ENCODE results near the gene ALK.

ALK gene

DNA sequence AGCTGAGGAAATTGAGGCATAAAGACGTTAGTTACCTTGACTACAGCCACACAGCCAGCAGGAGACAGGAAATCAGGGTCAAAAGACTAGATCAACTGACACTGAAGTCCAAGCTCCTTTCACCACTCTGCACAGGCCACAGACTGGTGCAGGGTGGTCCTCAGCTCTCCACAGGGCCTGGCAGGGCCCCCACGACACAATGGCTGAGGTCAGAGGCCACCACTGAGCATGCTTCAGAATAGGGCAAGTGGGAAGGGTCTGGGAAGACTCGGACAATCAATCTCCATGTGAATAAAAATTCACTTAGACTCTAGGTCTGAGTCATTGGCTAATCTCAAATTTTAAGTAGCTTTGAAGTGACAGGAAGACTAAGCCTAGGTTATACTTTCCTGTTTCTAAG is 201.7 kb downstream of the ALK start:
- no peak overlapping the region for H3K4me3 ChIP-seq (ENCODE audit: low read depth, low read length)
- TF ChIP-seq, protein P1, sequence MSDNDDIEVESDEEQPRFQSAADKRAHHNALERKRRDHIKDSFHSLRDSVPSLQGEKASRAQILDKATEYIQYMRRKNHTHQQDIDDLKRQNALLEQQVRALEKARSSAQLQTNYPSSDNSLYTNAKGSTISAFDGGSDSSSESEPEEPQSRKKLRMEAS (IDR thresholded peaks at IDR 0.05; ENCODE audit: low read depth, low read length): no peak
- TF ChIP-seq, protein P2, sequence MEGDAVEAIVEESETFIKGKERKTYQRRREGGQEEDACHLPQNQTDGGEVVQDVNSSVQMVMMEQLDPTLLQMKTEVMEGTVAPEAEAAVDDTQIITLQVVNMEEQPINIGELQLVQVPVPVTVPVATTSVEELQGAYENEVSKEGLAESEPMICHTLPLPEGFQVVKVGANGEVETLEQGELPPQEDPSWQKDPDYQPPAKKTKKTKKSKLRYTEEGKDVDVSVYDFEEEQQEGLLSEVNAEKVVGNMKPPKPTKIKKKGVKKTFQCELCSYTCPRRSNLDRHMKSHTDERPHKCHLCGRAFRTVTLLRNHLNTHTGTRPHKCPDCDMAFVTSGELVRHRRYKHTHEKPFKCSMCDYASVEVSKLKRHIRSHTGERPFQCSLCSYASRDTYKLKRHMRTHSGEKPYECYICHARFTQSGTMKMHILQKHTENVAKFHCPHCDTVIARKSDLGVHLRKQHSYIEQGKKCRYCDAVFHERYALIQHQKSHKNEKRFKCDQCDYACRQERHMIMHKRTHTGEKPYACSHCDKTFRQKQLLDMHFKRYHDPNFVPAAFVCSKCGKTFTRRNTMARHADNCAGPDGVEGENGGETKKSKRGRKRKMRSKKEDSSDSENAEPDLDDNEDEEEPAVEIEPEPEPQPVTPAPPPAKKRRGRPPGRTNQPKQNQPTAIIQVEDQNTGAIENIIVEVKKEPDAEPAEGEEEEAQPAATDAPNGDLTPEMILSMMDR (IDR thresholded peaks at IDR 0.05; ENCODE audit: low read depth, low read length): no peak
- no peak for TF ChIP-seq POLR2A (IDR thresholded peaks at IDR 0.05; ENCODE audit: extremely low read depth, insufficient read length)
- TF ChIP-seq MYC (IDR thresholded peaks at IDR 0.05; ENCODE audit: low read depth, low read length): no peak
- no peak for DNase-seq (ENCODE audit: low read depth)

DNA sequence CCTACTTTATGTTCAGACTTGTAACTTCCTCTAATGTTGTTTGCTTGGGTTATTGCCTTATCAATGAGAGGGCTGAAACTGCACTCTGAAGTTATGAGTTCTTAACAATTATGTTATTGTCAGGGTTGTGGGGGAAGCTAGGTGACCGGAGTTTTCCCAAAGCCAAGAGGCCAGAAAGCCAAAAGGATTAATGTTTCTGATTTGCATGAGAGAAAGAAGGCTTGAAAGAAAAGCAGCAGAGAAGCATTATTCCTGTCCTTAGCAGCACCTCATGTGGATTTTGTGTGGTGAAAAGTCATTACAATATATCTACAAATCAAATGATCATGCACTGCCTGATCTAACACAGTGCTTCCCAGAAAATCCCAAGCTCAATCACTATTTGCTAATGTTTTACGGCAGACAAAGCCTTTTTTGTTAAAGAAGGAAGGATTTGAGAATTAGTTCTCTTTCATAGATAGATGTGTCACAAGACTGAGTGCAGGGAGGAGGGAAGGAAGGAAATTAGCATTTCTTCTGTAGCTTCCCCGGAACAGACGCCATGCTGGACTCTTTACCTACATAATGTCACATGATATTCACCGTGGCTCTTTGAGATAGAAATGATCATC is 203.2 kb downstream of the ALK start:
- DNase-seq (ENCODE audit: low read depth): no peak
- no peak overlapping the region for H3K4me3 ChIP-seq (ENCODE audit: low read depth, low read length)
- TF ChIP-seq, protein P1 (IDR thresholded peaks at IDR 0.05; ENCODE audit: low read depth, low read length): no peak
- TF ChIP-seq MYC (IDR thresholded peaks at IDR 0.05; ENCODE audit: low read depth, low read length): no peak

DNA sequence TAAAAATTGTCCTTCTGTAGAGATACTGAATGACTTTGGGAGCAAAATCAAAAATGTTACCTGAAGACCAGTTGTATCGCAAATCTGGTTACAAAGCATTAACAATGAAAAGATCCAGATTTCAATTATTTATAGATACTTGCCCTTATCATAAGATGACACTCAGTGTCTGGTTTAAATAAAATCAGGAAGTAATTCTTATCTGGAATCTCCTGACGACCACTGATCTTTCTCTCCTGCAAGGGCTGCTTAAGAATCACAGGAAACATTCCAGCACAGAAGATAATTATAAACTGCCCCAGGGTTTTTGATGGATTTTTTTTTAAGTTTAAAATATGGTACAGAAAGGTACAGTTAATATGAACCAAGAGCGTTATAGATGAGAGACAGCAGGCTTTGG is 205.7 kb downstream of the ALK start:
- TF ChIP-seq POLR2A (IDR thresholded peaks at IDR 0.05; ENCODE audit: extremely low read depth, insufficient read length) (no peak), MYC (IDR thresholded peaks at IDR 0.05; ENCODE audit: low read depth, low read length) (no peak)
- TF ChIP-seq, protein P2 (IDR thresholded peaks at IDR 0.05; ENCODE audit: low read depth, low read length): no peak
- TF ChIP-seq, protein P1 (IDR thresholded peaks at IDR 0.05; ENCODE audit: low read depth, low read length): no peak
- DNase-seq (ENCODE audit: low read depth): no peak
- H3K4me3 ChIP-seq (ENCODE audit: low read depth, low read length): no peak overlapping the region

DNA sequence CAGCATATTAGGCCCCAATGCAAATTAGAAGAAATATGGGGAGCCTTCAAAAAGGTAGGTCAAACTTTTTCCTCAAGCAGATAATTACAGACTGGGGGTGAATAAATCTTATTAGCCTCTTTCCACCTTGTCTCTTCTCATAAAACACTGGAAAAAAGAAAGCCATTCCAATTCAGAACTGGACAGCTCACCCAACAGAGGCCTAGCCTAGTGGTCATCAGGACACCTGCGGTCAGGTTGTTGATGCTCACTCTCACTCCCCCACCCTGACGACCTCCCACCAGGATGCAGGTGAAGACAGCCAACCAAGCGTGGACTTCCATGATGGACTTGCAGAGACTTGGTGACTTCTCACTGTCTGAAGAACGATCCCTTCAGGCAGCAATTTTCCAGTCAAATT is 207.1 kb downstream of the ALK start:
- H3K4me3 ChIP-seq (ENCODE audit: low read depth, low read length): no peak overlapping the region
- TF ChIP-seq POLR2A (IDR thresholded peaks at IDR 0.05; ENCODE audit: extremely low read depth, insufficient read length) (no peak), MYC (IDR thresholded peaks at IDR 0.05; ENCODE audit: low read depth, low read length) (no peak)
- TF ChIP-seq, protein P2 (IDR thresholded peaks at IDR 0.05; ENCODE audit: low read depth, low read length): no peak
- TF ChIP-seq, protein P1 (IDR thresholded peaks at IDR 0.05; ENCODE audit: low read depth, low read length): no peak
- no peak for DNase-seq (ENCODE audit: low read depth)

DNA sequence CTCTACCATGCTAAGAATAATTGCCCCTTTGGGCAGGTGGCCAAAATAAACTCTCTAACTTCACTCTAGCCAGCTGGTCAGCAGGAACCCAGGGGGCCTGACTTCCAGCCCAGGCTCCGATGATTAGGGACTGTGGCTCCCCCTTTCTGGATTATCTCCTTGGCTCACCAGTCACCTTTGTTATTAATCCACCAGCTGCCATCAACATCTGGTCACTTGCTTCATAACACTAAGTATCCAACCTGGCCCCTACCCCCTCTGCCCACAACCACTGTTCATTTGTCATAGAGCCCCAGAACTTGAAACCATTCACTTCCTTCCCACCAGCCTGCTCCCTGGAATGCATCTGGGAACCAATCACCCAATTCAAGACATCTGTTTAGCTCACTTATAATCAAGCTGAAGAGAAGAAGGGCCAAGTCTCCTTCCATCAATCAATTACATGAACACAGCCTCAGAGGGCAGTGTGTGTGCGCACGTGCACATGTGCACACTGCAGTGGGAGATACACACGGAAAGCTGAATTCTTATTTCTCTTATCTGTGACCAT is 215.1 kb downstream of the ALK start:
- TF ChIP-seq MYC (IDR thresholded peaks at IDR 0.05; ENCODE audit: low read depth, low read length) (no peak), POLR2A (IDR thresholded peaks at IDR 0.05; ENCODE audit: extremely low read depth, insufficient read length) (no peak)
- TF ChIP-seq, protein P1 (IDR thresholded peaks at IDR 0.05; ENCODE audit: low read depth, low read length): no peak
- TF ChIP-seq, protein P2 (IDR thresholded peaks at IDR 0.05; ENCODE audit: low read depth, low read length): no peak
- DNase-seq (ENCODE audit: low read depth): no peak

DNA sequence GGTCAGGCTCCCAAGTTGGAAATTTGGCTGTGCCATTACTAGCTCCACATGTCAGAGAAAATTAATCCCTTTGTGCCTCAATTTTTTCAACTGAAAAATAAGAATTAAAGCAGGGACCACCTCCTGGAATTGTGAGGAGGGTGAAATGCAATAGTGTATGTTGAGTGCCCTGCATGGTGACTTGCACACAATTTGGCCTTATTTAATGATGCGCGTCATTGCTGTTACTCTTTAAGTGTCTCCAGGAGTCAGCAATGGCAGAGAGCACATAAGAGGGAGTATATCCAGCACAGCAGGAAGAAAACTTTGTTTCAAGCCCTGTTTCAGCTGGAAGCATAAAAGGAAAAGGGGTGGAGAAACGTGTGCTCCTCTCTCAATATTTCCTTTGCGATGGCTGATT is 215.8 kb downstream of the ALK start:
- no peak for DNase-seq (ENCODE audit: low read depth)
- no peak overlapping the region for H3K4me3 ChIP-seq (ENCODE audit: low read depth, low read length)
- TF ChIP-seq POLR2A (IDR thresholded peaks at IDR 0.05; ENCODE audit: extremely low read depth, insufficient read length): no peak
- TF ChIP-seq MYC (IDR thresholded peaks at IDR 0.05; ENCODE audit: low read depth, low read length): no peak
- TF ChIP-seq, protein P1 (IDR thresholded peaks at IDR 0.05; ENCODE audit: low read depth, low read length): no peak
- TF ChIP-seq, protein P2 (IDR thresholded peaks at IDR 0.05; ENCODE audit: low read depth, low read length): no peak

More for the DNA sequence above, 215.1 kb downstream of the ALK start:
- no peak overlapping the region for H3K4me3 ChIP-seq (ENCODE audit: low read depth, low read length)

All from NB4 (cell line).